A549 treated with AZD9567 at 1 μM for 4 hours (cell line): Measurements from ENCODE around the gene DSG1. TPM values are rescaled to one million over a fixed set of nuclear protein-coding genes. Genes with fewer than 3 reads are reported as not detected.

ENCODE experiments used
- total RNA-seq: library from RNA; stranded (reverse); fragments of 200-300 nt; extraction: Qiagen RNA extraction; gene quantifications from 5 replicates; pipeline ENCODE4 v1.2.3, GENCODE V29; 2022; ENCODE audit not compliant: insufficient read depth

The DSG1 gene
- total RNA-seq: not detected in 5 replicates

DNA sequence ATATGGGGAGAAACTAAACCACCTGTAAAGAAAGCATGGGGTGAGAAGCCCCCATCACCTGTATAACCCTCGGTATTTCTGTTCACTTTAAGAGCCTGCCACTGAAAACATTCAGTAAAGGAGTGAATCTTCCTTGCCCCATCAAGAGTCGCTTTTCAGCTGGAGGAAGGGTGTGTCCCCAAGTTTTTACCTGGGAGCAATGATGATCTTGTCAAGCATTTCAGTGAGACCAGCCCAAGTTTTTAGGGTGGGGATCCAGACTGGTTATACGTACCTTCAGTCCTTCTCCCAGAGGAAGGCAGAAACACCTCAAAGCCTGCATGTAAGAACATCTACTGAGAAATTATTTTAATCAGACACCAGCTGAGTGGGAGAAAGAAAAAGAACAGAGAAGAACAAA is at the start of gene DSG1:
TSS of gene DSG1 (plus strand) at position 301 of the 400 bp plus-strand sequence. CDS start 141 bp downstream, outside the sequence.

DNA sequence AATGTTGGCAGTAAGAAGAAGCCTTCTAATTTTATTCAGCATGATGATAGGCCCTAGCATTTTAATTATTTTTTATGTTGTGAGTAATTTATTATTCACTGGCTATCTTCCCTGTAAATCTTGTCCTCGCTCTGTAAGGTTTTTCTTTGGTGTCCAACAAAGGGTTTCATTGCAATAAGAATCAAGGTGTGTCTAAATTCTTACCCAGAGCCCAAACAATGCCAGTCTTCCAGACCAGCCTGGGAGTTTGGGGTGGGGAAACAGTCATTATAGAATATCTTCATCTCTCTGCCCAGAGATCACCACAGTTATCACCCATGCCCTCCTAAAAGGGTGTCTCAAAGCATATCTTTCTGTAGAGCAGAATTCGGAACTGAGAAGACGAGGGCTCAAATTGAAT is 58.5 kb downstream of the DSG1 start, which contains the start of gene DSG4:
TSS of gene DSG4 (plus strand) at position 301 of the 400 bp plus-strand sequence. CDS start 135 bp downstream, outside the sequence.

Other genes with a start within 250 kb of the DSG1 start
- 0.66 to 0.93 TPM (median 0.88 TPM) in 5 replicates for gene DSC2, start 215.7 kb upstream of the DSG1 start, total RNA-seq
- gene DSC1, start 155.3 kb upstream of the DSG1 start, total RNA-seq: not detected in 5 replicates
- 0.02 TPM in 1 of 5 replicates, not detected in the others for gene DSG4, start 58.6 kb downstream of the DSG1 start, total RNA-seq
- gene DSG3, start 129.6 kb downstream of the DSG1 start, total RNA-seq: 0.01 to 0.05 TPM in 2 of 5 replicates, not detected in the others
- gene DSG2, start 180.0 kb downstream of the DSG1 start, total RNA-seq: 42.5 to 74.5 TPM (median 59.0 TPM) in 5 replicates